GM21528 (cell line): ENCODE data around the gene IL11.

Source experiments
- ATAC-seq: cut with Tn5 transposase; IDR thresholded peaks from one replicate; pipeline ENCODE4 v1.9.1; 2021; ENCODE audit warnings: mild to moderate bottlenecking, moderate library complexity; ENCODE audit not compliant: unreplicated experiment, low FRiP score

IL11 gene

DNA sequence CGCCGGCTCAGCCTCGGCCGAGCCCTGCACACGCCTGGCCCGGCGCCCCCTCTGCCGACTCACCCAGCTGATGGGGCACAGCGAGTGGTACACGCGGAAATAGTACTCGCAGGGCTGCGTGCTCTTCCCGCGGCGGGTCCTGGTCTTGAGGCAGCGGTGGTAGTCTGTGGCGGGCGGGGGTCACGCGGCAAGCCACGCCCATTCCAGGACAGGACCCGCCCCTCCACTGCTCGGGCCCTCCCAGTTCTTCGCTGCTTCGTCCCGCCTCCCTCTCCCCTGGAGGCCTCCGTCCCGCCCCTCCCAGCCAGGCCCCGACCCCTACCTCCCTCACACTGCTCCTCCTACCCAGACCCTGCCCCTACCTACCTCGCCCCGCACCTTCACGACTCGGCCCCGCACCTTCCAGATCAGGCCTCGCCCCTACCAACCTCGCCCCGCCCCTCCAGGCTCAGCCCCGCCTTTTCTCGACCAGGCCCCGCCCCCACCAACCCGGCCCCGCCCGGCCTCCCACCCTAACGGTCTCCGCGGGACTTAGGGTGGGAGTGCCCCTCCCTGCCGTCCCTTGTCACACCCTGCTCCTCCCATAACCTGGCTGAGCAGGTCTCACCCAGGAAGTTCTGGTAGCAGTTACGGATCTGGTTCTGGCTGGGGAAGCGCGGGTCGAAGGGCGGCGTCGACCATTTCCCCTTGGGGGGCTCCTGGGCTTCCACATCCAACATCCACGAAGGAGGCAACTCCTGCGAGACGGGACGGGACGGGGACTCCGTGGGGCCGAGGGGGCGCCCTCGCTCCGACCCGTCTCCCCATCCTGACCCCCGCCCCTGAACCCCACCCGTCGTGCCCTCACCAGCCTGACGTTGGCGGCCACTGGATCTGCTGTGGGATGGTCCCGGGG, 16.2 kb downstream of the IL11 start:
- no peak for ATAC-seq

DNA sequence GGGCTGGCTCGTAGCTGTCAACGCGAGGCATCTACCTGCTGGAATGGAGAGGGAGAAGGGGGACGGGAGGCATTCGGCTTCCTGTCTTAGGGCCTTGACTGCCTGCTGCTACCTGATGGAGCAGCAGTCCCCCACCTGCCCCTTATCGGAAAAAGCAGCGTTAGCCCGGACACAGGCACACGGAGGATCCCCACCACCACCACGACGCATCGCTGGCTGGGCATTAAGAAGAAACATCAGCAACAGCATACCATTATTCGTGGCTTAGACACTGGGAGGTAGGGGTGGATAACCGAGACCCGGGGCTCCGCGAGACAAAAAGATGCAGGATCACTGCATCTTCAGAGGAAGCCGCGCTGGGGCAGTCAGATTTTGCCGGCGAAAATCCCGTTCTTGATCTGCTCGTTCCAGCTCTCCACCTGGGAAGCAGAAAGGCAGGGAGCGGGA, 16.9 kb downstream of the IL11 start:
- ATAC-seq: no peak

DNA sequence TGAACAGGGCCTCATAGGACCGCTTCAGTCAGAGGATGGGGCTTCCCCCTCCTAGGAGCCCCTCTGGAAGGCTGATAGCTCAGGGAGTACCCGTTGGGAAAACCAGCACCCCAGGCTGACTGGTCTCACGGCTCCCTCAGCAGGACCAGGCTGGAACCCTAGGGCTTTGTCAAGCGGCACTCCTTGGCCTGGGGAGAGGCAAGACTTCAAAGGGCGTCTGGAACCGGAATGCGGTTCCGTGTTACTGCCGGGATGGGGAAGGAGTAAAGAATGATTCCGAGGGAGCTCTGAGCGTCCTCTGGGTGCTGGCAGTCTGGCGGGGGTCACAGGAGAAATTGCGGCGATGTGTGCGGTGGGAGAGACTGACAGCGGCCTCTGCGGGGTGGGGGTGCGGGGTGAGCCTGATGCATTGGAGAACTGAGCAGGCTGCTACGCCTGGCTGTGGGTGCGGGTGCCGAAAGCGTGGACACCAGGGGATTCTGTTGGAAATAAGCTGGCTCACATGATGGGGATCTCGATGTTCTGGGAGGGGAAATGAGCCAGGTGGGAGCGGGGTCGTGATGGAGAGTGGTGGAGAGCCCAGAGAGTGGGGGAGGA, 17.6 kb downstream of the IL11 start:
- ATAC-seq: no peak

DNA sequence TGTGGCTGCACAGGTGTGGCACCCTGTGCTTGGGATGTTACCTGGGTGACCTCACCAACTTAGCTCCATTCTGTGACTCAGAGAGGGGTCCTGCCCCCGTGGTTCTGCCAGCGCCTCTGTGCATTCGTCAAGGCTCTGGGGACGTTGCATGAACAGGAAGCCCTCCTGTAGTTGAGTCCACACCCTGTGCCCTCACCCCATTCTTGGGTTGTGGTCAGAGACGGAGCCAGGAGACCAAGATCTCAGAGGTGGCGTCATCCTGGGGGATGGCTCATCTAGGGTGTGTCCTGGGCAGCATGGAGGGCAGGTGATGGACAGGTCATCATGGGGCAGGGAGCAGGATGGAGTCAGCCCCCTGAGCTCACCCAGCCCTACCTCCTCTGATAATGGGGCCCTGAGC, 18.2 kb downstream of the IL11 start:
- ATAC-seq: no peak

DNA sequence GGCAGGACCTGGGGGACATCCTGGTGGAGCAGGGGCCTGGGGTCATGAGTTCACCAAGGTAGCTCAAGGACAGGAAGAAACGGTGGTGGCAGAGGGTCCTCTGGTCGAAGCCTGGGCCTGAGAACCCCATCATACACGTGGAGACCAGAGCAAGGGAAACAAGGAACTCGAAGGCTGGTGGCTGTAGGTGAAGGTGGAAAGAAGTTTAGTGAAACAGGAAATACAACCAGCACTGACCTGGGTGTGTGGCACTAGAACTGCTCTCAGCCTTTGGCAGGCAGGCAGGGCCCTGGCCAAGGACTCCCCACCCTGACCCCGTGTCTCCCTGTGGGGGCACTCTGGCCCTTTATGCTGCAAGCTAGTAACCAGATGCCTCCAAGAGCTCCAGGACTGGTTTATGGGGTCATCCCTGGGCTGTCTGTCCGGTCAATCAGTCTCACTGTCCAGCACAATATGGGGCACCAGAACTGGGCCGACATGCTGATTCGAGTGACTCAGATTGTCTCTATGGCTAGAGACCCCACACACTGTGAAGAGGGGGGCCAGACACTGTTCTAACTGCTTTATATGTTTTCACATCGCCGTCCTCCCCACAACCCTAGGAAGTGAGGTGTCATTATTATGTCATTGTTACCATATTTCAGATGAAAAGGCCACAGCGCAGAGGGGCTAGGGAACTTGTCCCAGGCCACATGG, 19.5 kb downstream of the IL11 start:
- no peak for ATAC-seq

DNA sequence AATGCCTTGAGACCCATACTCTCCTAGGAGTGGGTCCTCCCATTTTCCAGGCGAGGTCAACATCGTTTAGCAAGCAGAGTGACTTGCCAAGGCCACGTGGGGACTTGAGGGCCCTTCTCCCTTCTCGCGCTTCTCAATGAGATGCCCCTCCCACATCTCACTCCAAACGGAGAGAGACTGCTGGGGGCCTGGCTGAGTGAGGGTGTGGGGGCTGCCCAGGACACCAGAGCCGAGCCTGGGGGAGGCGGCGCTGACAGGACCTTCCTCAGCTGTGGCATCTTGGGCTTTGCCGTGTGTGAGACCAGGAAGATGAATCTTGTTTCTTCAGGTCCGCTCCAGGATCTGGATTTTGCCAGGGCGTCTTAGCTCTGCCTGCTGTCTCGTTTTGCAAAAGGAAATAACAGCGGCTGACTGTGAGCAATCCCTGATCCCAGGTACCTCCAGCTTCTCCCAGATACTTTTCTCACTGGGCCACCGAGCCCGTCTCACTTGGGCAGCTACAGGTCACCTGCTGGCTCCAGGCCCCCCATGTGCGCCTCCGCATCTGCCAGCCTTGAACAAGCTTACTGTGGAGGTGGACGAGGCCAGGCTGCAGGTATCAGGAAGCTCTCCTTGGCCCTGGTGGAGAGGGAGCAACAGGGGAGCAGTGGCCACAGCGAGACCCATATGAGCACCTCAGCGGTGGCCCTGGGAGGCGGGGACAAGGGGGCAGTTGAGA, 21.8 kb downstream of the IL11 start:
- no peak for ATAC-seq

DNA sequence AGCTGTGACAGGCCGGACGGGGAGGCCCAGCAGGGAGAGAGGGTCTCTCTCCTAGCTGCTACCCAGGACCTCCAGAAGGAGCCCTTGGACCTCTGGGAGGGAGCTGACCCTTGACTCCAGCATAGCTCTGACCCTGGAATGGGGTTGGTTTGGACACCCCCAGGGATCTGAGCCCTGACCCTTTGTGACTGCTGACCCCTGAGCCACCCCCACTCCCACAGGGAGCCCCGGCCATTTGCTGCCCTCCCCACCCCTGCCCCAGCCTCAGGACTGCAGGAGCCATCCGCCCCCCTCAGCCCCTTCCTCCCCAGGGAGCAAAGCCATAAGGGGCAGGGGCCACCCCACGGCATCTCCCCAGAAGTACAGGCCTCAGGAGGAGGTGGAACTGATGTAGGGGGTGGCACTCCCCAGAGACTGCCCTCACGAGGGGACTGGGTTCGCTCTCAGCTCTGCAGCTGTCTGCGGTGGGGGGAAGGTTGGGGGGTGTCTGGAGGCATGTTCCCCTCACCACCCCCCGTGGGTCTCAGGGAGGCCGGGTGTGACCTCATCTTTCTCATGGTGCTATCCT, 22.7 kb downstream of the IL11 start:
- ATAC-seq: no peak

DNA sequence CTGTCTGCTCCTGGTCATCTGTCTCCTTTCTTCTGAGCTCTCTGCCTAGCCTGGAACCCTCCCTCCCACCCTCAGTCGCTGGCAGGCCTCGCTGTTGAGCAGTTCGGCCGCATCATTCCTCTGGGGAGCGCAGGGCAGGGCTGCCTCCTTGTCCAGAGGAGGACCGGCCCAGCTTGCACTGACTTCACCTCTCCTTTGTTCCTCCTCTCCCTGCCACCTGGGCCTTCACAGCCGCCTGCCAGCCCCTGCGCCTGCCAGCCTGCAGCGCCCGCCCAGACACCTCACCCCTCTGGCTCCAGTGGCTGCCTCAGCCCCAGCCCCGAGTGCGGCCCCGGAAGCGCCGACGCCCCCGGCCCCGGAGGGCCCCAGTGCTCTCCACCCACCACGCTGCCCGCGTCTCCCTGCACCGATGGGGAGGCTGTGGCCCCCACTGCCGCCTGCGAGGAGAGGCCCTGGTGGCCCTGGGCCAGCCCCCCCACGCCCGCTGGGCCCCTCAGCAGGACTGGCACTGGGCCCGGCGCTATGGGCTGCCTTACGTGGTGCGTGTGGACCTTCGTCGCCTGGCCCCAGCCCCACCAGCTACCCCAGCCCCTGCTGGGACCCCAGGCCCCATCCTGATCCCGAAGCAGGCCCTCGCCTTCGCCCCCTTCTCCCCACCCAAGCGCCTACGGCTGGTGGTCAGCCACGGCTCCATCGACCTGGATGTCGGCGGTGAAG, 23.4 kb downstream of the IL11 start:
- ATAC-seq: no peak

DNA sequence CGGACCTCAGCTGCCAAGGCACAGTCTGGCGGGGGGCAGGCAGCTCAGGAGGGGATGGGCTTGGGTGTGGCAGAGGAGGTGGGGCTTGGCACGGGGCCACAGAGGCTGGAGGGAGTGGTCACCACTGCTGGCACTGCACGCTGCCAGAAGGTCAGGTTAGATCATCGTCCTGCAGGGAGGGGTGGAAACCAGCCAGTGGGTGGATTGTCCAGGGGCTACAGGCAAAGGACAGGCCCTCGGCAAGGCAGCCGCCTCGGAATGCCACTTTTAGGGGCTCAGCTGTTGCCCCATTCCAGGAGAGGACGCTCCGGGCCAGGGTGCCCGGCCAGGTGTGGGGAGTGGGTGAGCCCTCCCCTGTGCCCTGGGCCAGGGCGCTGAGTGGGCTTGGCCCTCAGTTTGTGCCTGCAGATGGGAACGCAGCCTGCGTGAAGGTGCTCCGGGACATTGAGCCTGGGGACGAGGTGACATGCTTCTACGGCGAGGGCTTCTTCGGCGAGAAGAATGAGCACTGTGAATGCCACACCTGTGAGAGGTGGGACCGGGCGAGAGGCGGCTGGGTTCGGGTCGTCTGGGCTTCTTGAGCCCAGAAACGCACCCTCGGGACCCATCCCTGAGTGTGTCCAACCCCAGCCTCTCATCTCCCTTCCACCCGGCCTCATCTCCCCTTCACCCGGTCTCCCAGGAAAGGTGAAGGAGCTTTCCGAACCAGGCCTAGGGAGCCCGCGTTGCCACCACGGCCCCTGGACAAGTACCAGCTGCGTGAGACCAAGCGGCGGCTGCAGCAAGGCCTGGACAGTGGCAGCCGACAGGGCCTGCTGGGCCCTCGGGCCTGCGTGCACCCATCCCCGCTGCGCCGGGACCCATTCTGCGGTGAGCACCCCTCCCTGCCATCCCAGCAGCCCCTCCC, 24.2 kb downstream of the IL11 start:
- ATAC-seq: no peak

DNA sequence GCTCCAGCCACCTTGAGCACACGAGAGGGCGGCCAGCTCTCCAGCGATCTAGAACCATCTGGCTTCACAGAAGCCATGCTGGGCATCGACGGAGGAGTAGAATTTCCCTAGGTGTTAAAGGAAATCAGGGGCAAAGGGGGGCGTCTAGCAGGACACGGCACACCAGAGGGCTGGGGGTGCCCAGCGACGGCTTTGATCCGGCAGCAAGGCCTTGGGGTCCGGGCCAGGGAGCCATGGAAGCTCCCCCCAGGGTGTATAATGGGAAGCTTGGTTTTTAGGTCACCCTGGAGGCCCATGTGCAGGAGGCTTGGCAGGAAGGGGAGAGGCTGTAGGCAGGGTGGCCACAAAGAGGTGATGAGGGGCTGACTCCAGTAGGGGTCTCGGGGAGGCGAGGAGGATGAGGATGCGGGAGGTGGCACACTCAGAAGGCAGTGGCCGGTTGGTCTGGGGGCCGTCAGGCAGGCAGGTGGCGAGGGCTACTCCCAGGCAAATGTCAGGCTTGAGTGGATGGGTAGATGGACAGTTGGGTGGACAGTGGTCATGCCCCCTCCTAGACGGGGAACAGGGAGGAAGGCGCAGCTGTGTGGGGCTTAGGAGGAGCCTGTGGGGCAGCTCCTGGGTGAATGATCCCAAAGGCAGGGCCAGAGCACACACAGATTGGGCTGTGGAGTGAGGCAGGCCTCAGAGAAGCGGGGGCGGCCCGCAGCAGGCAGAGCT, 25.0 kb downstream of the IL11 start:
- no peak for ATAC-seq

DNA sequence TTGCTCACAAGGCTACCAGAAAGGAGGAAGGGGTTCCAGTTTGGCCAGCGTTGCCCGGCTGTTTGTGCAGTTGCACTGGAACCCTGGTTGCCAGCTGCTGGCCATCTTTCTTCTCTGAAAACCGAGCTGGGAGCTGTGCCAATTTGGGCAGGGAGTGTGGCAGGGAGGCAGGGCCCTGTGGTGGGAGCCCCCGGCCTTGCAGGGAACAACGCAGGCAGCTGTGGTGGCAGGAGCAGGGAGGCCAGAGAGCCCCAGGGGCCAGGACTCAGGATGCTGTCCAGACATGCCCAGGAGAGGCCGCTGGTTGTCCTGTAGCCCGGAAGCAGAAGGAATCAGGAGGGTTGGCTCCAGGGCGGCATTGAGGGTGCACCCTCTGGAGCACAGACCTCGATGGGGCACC, 25.8 kb downstream of the IL11 start:
- no peak for ATAC-seq

DNA sequence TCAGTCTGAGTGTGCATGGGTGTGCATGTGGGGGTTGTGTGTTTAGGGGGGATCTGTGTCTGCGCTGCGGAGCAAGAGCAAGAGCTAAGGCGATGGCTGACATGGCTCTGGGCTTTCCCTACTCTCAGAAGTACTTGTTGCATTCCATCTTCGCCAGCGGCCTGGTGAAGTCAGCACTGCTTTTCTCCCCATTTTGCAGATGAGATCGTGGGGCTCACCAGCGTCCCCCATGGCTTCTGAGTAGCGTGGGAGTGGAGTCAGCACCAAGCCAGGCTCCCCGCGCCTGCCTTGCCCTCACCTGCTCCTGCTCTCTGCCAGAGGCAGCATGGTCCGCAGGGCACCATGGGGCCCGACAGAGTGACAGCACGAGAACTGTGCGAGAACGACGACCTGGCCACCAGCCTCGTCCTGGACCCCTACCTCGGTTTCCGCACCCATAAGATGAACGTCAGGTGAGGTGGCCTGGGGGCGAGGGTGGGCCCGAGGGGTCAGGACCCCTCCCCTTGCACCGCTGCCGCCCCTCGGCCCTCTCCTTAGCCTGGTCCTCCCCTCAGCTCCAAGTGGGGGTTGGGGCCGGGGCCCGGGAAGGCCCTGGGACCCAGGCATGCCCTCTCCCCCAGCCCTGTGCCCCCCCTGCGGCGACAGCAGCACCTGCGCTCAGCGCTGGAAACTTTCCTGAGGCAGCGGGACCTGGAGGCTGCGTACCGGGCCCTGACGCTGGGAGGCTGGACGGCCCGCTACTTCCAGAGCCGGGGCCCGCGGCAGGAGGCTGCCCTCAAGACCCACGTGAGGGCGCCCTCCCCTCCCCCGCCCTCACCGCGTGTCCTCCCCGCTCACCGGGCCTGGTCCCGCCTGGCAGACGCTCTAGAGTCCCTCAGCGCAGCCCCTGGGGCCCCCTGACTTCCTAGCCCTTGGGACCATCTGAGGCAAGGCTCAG, 28.4 kb downstream of the IL11 start:
- no peak for ATAC-seq

DNA sequence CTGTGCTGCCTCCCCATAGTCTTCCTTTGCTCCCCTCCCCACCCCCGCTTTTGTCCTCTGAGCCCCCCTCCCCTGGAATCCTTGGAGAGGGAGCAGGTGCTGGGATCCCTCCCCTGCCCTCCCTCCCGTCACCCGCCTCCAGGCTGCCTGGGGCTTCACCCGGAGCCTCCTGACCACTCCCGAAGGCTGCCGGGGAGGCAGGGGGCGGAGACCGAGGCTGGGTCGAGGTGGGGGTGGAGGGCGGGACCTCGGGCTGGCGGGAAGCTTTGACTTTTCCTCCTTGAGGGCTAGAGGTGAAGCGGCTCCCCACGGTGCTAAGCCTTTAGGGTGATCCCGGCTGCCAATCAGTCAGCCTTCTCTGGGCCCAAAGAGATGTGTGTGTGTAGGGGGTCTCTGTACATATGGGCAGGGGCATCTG, 29.1 kb downstream of the IL11 start:
- no peak for ATAC-seq

DNA sequence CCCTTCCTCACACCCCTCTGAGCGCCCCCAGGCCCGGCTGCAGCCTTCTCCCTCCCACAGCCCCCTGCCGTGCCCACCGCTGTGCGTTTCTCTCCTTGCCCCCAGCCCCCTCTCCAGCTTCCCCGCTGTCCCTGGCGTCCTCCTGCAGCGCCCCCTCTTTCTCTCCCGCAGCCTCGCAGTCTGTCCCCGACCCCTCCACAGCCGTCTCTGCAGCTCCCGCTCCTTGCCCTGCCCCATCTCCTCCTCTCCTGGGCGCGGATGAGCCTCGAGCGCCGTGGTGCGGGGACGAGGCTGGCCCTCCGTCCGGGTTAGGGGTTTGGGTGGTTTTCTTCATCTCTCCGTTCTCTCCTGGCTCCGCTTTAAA, 29.5 kb downstream of the IL11 start:
- no peak for ATAC-seq

DNA sequence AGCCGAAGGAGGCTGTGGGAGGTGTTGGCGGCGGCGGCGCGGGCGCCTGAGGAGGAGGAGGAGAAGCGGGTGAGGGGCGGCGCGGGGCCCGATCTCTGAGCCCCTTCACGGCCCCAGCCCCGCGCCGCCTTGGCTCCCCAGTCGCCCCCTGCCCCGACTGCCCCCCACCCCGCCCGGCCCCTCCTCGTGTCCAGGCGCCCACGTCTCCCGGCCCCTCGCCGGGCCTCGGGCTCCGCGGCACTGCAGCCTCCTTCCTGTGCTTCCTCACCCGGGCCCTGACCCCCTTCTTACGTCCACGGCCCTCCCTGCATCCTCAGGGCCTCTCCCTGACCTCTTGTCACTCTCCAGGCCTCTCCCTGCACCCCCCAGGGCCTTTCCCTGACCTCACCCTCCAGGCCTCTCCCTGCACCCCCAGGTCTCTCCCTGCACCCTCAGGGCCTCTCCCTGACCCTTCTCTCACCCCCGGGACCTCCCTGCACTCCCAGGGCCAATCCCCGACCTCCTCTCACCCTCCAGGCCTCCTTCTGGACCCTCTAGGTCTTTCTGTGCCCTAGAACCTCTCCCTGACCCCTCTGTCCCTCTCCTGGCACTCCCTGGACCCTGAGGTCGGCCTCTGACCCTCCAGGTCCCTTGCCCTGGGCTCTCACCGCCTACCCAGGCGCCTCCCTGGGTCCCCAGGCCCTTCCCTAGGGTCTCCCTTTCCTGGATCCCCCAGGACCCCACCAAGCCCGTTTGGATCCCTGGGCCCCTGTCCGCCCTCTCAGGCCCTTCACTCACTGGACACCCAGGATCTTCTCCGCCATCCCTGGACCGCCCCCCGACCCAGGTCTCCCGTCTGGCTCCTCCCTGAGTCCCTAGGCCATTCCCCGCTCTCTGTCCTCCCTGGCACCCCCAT, 30.1 kb downstream of the IL11 start:
- no peak for ATAC-seq
